IPS-11a (cell line): ENCODE results near the gene LRAT.
"Not testable (repeated sequence)": the region's sequence is repeated elsewhere in the genome, so short reads cannot be mapped to it uniquely, and the experiment has no call there.

Source experiments
- H3K4me3 ChIP-seq: one replicate; pipeline ENCODE4 v1.5.1; 2013; ENCODE audit warnings: low read depth, low read length, control low read depth

LRAT gene

DNA sequence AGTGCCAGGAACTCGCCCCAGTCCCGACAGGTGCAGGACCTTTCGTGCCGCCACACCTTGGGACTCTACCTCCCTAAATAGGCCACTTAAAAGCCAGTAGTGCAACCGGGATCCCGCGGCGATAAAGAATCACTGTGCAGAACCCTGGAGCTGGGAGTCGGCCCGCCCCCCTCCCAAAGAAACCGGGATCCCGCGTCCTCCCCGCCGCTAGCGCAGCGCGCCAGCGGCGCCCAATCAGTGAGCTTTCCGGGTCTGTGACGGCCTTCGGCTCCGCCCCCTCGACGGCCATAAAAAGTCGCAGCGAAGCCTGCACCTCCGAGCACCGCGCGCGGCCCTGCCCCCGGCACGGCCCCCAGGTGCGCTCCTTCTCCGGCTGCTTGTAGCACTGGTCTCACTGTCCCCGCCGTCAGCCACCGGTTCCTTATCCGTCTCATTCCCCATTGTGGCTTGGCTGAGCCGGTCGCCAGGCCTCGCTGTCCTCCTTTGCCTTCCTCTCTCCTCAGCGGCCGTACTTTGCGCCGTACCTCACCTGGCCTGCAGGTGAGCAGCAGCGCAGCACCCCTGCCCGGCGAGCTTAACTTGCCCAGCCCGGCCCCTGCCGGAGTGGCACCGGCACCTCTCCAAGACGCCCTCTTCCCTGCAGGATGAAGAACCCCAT lies at the start of gene LRAT:
TSS of gene LRAT (plus strand) at position 318 of the 658 bp plus-strand sequence. CDS start at position 645, 327 bp downstream.
- peak within 1 kb of the TSS; percentile 86 for H3K4me3 ChIP-seq

DNA sequence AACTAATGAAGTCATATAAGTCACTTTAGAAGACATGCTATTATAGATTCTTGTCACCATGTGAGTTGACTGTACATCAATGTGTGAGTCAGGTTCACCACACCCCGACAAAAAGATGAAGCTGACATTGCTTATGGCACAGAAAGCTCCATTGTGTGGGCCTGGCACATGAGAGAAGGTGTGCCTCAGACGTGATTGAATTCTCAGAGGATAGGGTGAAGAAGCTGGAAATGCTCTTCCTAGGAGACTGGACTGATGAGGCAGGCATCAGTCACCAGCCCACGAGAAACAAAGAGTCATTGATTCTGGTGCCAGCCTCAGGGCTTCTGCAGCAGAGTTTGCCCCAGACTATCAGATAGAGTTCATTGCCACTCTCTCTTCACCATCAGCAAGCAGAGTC lies 35.9 kb upstream of the LRAT start:
- no peak overlapping the region for H3K4me3 ChIP-seq

DNA sequence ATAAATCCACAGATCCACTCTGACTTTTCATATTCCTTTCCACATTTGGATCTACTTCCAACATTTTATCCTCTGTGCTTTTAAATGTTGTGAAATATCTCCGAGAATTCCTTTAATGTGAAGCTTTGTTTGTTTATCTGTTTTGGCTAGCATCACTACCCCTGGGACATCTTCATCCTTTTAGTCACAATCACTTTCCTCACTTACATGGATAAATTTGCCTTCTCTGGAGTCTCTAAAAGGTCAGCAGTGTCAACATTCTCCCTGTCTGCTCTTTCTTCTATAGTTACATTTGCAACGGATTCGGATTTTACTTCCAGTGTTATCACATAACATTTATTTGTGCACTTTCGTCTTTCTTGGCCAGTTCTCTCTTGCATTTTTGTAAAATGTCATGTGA lies 34.2 kb upstream of the LRAT start:
- no peak overlapping the region for H3K4me3 ChIP-seq

GRCh38 chr4:154711522-154711921 lies 32.3 kb upstream of the LRAT start:
- no peak overlapping the region for H3K4me3 ChIP-seq

- no peak overlapping the region for H3K4me3 ChIP-seq
These were observed 29.3 kb upstream of the LRAT start for GRCh38 chr4:154714339-154715040.

GRCh38 chr4:154719087-154719486 lies 24.7 kb upstream of the LRAT start:
- no peak overlapping the region for H3K4me3 ChIP-seq

GRCh38 chr4:154720123-154720522 lies 23.7 kb upstream of the LRAT start:
- H3K4me3 ChIP-seq: no peak overlapping the region

DNA sequence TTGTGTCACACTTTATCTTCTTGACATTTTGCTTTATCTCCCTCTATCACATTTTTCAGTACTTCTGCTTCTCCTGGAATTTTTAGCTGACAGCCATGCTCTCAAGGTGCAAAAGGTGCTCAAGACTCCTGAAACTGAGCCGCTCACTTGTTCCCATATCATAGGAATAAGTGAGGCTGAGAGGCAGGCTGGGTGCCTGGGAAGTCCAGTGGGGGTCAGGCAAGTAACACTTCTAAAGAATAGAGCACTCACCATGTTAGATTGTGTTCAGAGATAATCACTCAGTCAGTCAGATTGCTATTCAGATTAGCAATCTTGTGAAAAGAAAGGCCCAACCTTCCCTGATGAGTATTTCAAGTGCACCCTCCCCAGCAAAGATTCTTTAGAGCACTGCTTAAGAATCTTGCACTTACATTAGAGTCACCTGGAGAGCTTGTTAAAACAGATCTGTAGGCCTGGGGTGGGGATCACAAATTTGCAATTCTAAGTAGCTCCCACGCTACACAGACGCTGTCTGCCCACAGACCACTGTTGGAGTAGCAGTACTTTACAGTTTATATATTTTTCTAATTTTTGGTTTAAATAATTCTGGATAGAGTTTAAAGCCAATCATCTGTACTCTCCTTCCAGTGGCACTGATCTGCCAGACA lies 23.1 kb upstream of the LRAT start:
- H3K4me3 ChIP-seq: no peak overlapping the region

- H3K4me3 ChIP-seq: no peak overlapping the region
These were observed 21.5 kb upstream of the LRAT start for GRCh38 chr4:154722262-154722661.

GRCh38 chr4:154723601-154724000 lies 20.2 kb upstream of the LRAT start:
- not testable (repeated sequence) for H3K4me3 ChIP-seq

DNA sequence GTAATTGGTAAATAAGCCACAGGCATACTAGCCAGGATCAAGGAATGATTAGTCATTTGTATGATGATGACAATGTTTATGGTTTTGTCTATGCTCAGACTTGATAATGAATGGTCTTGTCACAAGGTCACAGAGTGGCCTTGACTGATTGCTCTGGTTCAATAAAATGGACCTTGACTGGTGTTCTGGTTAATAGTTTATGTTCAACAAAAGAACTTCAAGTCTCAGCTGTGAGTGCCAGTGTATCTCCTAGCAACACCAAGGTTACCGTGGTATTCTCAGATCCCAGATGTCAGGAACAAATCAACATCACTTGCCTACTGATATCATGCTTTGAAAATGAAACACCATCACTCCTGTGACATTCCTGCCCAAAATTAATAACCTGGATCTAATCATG lies 16.3 kb upstream of the LRAT start:
- H3K4me3 ChIP-seq: no peak overlapping the region

DNA sequence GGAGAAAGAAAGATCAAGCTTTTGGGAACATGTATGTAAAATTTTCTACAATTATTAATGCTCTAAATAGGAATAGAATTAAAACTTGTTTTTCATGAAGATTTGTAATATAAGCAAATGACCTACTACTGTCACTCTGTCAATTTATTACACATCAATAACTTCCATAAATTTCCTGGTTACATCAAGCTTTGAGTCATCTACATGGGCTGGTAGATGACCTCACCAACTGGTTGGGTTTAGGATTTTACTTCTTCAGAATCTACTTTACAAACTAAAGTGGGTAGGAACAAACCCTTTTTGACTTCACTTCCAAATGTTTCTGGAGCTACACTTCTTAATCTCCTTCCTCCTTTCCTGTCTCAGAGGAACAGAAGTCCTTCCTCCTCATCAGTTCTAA lies 12.0 kb upstream of the LRAT start:
- no peak overlapping the region for H3K4me3 ChIP-seq

DNA sequence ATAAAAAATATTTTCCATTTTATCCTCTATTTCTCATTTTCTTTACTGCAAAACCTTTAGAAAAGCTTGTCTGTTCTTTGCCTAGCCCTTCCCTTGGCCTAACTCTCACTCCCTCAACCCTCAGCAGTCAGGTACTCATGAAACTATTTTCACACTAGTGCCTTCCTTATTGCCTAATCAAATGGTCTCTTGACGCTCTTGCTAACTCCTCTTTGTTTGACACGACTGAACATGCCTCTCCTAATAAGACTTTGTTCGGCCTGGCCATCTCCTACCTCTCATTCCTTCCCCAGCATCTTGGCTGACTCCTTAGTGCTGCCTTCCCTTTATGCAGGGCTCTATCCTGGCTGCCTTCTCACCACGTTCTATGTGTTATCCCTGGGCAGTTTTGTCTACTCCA lies 11.1 kb upstream of the LRAT start:
- H3K4me3 ChIP-seq: no peak overlapping the region

GRCh38 chr4:154736770-154737169 lies 7.0 kb upstream of the LRAT start:
- H3K4me3 ChIP-seq: no peak overlapping the region

DNA sequence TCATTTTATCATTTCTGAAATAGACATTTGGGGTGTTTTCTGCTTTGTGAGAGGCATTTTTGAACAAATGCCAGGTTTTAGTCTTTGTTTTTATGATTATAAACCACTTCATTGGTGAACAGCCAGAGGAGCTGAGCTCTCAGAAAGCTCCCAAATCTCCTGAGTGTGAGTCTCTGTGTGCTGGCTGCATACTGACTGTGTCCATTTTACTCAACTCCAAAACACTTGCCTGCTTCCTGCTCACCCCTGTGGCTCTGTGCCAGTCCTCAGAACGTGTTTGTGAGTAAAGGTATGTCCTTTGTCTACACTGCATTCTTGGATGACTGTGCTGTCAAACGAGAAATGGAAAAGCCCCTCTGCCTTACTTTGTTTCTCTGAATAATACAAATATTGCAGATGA lies 5.4 kb upstream of the LRAT start:
- no peak overlapping the region for H3K4me3 ChIP-seq

- no peak overlapping the region for H3K4me3 ChIP-seq
These were observed 4.7 kb upstream of the LRAT start for GRCh38 chr4:154739111-154739510.

GRCh38 chr4:154740462-154740861 lies 3.3 kb upstream of the LRAT start:
- no peak overlapping the region for H3K4me3 ChIP-seq

GRCh38 chr4:154741131-154741665 lies 2.6 kb upstream of the LRAT start:
- no peak overlapping the region for H3K4me3 ChIP-seq

GRCh38 chr4:154741922-154742850 lies 1.6 kb upstream of the LRAT start:
- peak overlapping the region; percentile 20 for H3K4me3 ChIP-seq

DNA sequence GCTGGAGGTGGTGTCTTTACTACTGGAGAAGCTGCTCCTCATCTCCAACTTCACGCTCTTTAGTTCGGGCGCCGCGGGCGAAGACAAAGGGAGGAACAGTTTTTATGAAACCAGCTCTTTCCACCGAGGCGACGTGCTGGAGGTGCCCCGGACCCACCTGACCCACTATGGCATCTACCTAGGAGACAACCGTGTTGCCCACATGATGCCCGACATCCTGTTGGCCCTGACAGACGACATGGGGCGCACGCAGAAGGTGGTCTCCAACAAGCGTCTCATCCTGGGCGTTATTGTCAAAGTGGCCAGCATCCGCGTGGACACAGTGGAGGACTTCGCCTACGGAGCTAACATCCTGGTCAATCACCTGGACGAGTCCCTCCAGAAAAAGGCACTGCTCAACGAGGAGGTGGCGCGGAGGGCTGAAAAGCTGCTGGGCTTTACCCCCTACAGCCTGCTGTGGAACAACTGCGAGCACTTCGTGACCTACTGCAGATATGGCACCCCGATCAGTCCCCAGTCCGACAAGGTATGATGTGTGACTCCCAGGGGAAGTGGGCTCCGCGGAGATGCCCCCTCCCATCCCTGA lies 634 bp downstream of the LRAT start:
- peak overlapping the region; percentile 86 for H3K4me3 ChIP-seq
